Measurements from ENCODE around the gene GARIN5A.

- TF ChIP-seq CTCF (conservative IDR thresholded peaks at IDR 0.05; ENCODE audit: low read depth in 2 of 2) (no peak), EZH2phosphoT487 (IDR thresholded peaks at IDR 0.05; ENCODE audit: unreplicated experiment) (no peak), POLR2AphosphoS5 (IDR thresholded peaks at IDR 0.05; ENCODE audit: low read depth) (no peak), EZH2 (IDR thresholded peaks at IDR 0.05; ENCODE audit: low read depth, unreplicated experiment) (no peak), ZNF114 (CRISPR knock-in tag; IDR thresholded peaks at IDR 0.05) (no peak), REST (IDR thresholded peaks at IDR 0.05; ENCODE audit: unreplicated experiment) (no peak), CREB1 (CRISPR knock-in tag; IDR thresholded peaks at IDR 0.05; ENCODE audit: low read depth) (no peak), JUNB (IDR thresholded peaks at IDR 0.05; ENCODE audit: unreplicated experiment) (no peak), ETS1 (IDR thresholded peaks at IDR 0.05) (no peak), NANOG (IDR thresholded peaks at IDR 0.05; ENCODE audit: borderline replicate concordance) (no peak), ZNF331 (CRISPR knock-in tag; IDR thresholded peaks at IDR 0.05; ENCODE audit: low read depth) (no peak), STAT1 (IDR thresholded peaks at IDR 0.05; ENCODE audit: unreplicated experiment) (no peak)
Measured at GRCh38 chr19:50489461-50490011, 12.9 kb upstream of the GARIN5A start.
